ENCODE results near the gene RRP7A. TPM values are rescaled to one million over a fixed set of nuclear protein-coding genes. Genes with fewer than 3 reads are reported as not detected.
"Not testable (repeated sequence)": the region's sequence is repeated elsewhere in the genome, so short reads cannot be mapped to it uniquely, and the experiment has no call there.

Gene RRP7A
- total and polyA plus RNA-seq, 10 of the 15 experiments (the other 5 are each of a cell fraction or from before 2014, with no cell fraction given), result 2.9 to 114 (median 43.8) TPM

GRCh38 chr22:42483610-42484223 lies 35.9 kb downstream of the RRP7A start:
- H3K27ac ChIP-seq (ENCODE audit: control insufficient read depth, insufficient read depth); H3K9ac ChIP-seq (ENCODE audit: control insufficient read depth, insufficient read depth, low read length); SMC1A ChIA-PET (ENCODE audit: uncharacterized antibody, unreplicated experiment); intact Hi-C loops (cut with micrococcal nuclease; ENCODE audit: unreplicated experiment); ATAC-seq; FAIRE-seq; H3K4me2 ChIP-seq (ENCODE audit: control insufficient read depth, insufficient read depth); H3K4me1 ChIP-seq (ENCODE audit: control insufficient read depth, insufficient read depth, low read length); H3K4me3 ChIP-seq; BruUV-seq (replicated peaks); H3K9me3 ChIP-seq (replicated peaks; ENCODE audit: control insufficient read depth, insufficient read depth, low read length); H3K27me3 ChIP-seq (replicated peaks in 1 of 2; ENCODE audit: control insufficient read depth in 2 of 2, insufficient read depth in 2 of 2, low read length in 1 of 2); H3K36me3 ChIP-seq (ENCODE audit: control insufficient read depth in 2 of 2, insufficient read depth in 2 of 2, low read length in 1 of 2); DNase-seq (ENCODE audit: low read depth, low spot score); in situ Hi-C loops (cut with MboI); RAD21 ChIA-PET (ENCODE audit: unreplicated experiment); H2AFZ ChIP-seq (ENCODE audit: control insufficient read depth, low read depth, low read length); H3K79me2 ChIP-seq (ENCODE audit: control insufficient read depth, insufficient read depth, low read length); H4K20me1 ChIP-seq (ENCODE audit: control insufficient read depth, insufficient read depth): not testable (repeated sequence)
- ChIA-PET CTCF (interaction anchor here (1.2 kb wide), 1 partner anchor 10 kb away, joined by 4 read pairs; no protein-coding TSS in a partner anchor), POLR2A (interaction anchor here (0.6 kb wide), 1 partner anchor 17 kb away, joined by 3 read pairs; no protein-coding TSS in a partner anchor)
- WGBS (ENCODE audit: insufficient coverage, insufficient replicate concordance, low lambda C conversion rate, missing lambda C conversion rate), result no CpG with 5 or more reads among the region's 13 CpGs

- no peak for ATAC-seq
- Histone ChIP-seq H3K27ac (ENCODE audit: control insufficient read depth, insufficient read depth) (no peak overlapping the region), H3K36me3 (ENCODE audit: control insufficient read depth in 2 of 2, insufficient read depth in 2 of 2, low read length in 1 of 2) (no peaks in the 10 kb centered on the region), H3K9ac (ENCODE audit: control insufficient read depth, insufficient read depth, low read length) (no peak overlapping the region), H3K4me2 (ENCODE audit: control insufficient read depth, insufficient read depth) (no peak overlapping the region), H3K79me2 (ENCODE audit: control insufficient read depth, insufficient read depth, low read length) (no peaks in the 10 kb centered on the region), H3K4me3 (no peak overlapping the region), H2AFZ (ENCODE audit: control insufficient read depth, low read depth, low read length) (no peak overlapping the region), H3K9me3 (replicated peaks; ENCODE audit: control insufficient read depth, insufficient read depth, low read length) (no peaks in the 10 kb centered on the region), H3K4me1 (ENCODE audit: control insufficient read depth, insufficient read depth, low read length) (peaks cover 9% of the 10 kb centered on the region), H3K27me3 (replicated peaks in 1 of 2; ENCODE audit: control insufficient read depth in 2 of 2, insufficient read depth in 2 of 2, low read length in 1 of 2) (0 out of 4 replicates have a peak, but pooled peaks cover 0 to 1% of the 10 kb centered on the region in 2 experiments), H4K20me1 (ENCODE audit: control insufficient read depth, insufficient read depth) (no peaks in the 10 kb centered on the region)
- intact Hi-C loops (cut with micrococcal nuclease; ENCODE audit: unreplicated experiment), result loop anchor here (10.0 kb wide), 1 partner anchor 510 kb away; the partner anchor contains the start of gene SEPTIN3
- ChIA-PET POLR2A (interaction anchor here (0.6 to 1.2 kb wide), 3 partner anchors 15 to 364 kb away, joined by 3 to 5 read pairs (median 3); no protein-coding TSS in a partner anchor), RAD21 (ENCODE audit: unreplicated experiment) (interaction anchor here (1.1 to 1.6 kb wide), 2 partner anchors 32 to 194 kb away, joined by 3 to 4 read pairs; no protein-coding TSS in a partner anchor), SMC1A (ENCODE audit: uncharacterized antibody, unreplicated experiment) (interaction anchor here (0.9 to 1.6 kb wide), 2 partner anchors 43 to 75 kb away, joined by 3 read pairs; partner anchors contain the start of gene NFAM1), CTCF (interaction anchor here (0.8 to 3.5 kb wide), 8 partner anchors 9 to 306 kb away, joined by 3 to 40 read pairs (median 4); no protein-coding TSS in a partner anchor)
- no peak for FAIRE-seq
- WGBS (ENCODE audit: insufficient coverage, insufficient replicate concordance, low lambda C conversion rate, missing lambda C conversion rate), result 48% methylated on average over 2 of the region's 2 CpGs
- in situ Hi-C loops (cut with MboI), result no loop called here
- DNase-seq (ENCODE audit: low read depth, low spot score), result no peak
- BruUV-seq (replicated peaks), result no TSS peak
- no peak for TF ChIP-seq NRF1 (conservative IDR thresholded peaks at IDR 0.05; ENCODE audit: low read depth, low read length)
- no peak for TF ChIP-seq E2F8 (IDR thresholded peaks at IDR 0.05; ENCODE audit: low read depth, partially characterized antibody)
- TF ChIP-seq ATF7 (IDR thresholded peaks at IDR 0.05; ENCODE audit: low read depth), result no peak
- no peak for TF ChIP-seq MTA2 (IDR thresholded peaks at IDR 0.05; ENCODE audit: low read depth)
- no peak for TF ChIP-seq E2F4 (IDR thresholded peaks at IDR 0.05; ENCODE audit: low read depth, low read length)
- no peak for TF ChIP-seq ZNF207 (IDR thresholded peaks at IDR 0.05; ENCODE audit: borderline replicate concordance)
- TF ChIP-seq SIX5 (IDR thresholded peaks at IDR 0.05; ENCODE audit: low read depth, low read length, severe bottlenecking), result no peak
- TF ChIP-seq NKRF (conservative IDR thresholded peaks at IDR 0.05), result no peak
- no peak for TF ChIP-seq RB1 (IDR thresholded peaks at IDR 0.05; ENCODE audit: borderline replicate concordance)
- no peak for TF ChIP-seq POLR2A (IDR thresholded peaks at IDR 0.05; ENCODE audit: low read depth, low read length)
- no peak for TF ChIP-seq SP1 (IDR thresholded peaks at IDR 0.05; ENCODE audit: low read depth, low read length)
These were observed 44.5 kb downstream of the RRP7A start for GRCh38 chr22:42475122-42475521.
